ENCODE measurements around the gene PDE3B. TPM values are rescaled to one million over a fixed set of nuclear protein-coding genes. Genes with fewer than 3 reads are reported as not detected.

PDE3B gene
- total and polyA plus RNA-seq, 2 of the 4 experiments (the other 2 are of a cell fraction), result 0.21 to 1.3 TPM

- Histone ChIP-seq H3K9ac (ENCODE audit: low read depth, low read length) (no peak overlapping the region), H3K14ac (replicated peaks; ENCODE audit: low read depth, low read length) (no peak overlapping the region), H3K27me3 (ENCODE audit: control insufficient read depth, insufficient read depth, low read length) (no peaks in the 10 kb centered on the region), H3K9me1 (ENCODE audit: insufficient read depth, low read length) (no peaks in the 10 kb centered on the region), H2BK15ac (ENCODE audit: low read depth, low read length) (no peak overlapping the region), H3K9me3 (ENCODE audit: control insufficient read depth, insufficient read depth, low read length) (no peaks in the 10 kb centered on the region), H3K27ac (ENCODE audit: insufficient read depth, low read length) (no peak overlapping the region), H3K4me3 (ENCODE audit: insufficient read depth, low read depth, low read length) (no peak overlapping the region), H2BK120ac (ENCODE audit: low read depth, low read length) (no peak overlapping the region), H3K4ac (ENCODE audit: low read depth, low read length) (no peak overlapping the region), H3K4me2 (ENCODE audit: low read depth, low read length) (no peak overlapping the region), H2BK5ac (ENCODE audit: low read depth, low read length, poor library complexity, severe bottlenecking) (no peak overlapping the region), H2AFZ (replicated peaks; ENCODE audit: low read length, poor library complexity) (no peak overlapping the region), H3K4me1 (ENCODE audit: control insufficient read depth, insufficient read depth, low read length) (no peaks in the 10 kb centered on the region), H2BK20ac (ENCODE audit: low read depth, low read length) (no peak overlapping the region), H4K8ac (ENCODE audit: low read depth in 2 of 2, low read length in 2 of 2) (no peak overlapping the region), H3K18ac (ENCODE audit: low read depth, low read length) (no peak overlapping the region), H3K56ac (ENCODE audit: extremely low read depth, insufficient read depth, low read length) (no peak overlapping the region), H4K91ac (ENCODE audit: insufficient read depth, low read depth, low read length) (no peak overlapping the region), H3K79me1 (ENCODE audit: low read depth in 1 of 2, low read length in 2 of 2) (no peaks in the 10 kb centered on the region), H3K23ac (ENCODE audit: low read depth, low read length) (no peak overlapping the region), H4K5ac (ENCODE audit: low read depth, low read length) (no peak overlapping the region), H4K20me1 (ENCODE audit: insufficient read depth, low read length) (no peaks in the 10 kb centered on the region), H3K36me3 (ENCODE audit: control insufficient read depth, insufficient read depth, low read length) (no peaks in the 10 kb centered on the region), H2AK5ac (ENCODE audit: low read depth, low read length) (no peak overlapping the region), H2AK9ac (replicated peaks; ENCODE audit: low read depth, low read length, poor library complexity) (no peak overlapping the region)
- ChIA-PET CTCF (no interaction called here), POLR2A (ENCODE audit: unreplicated experiment) (no interaction called here)
- in situ Hi-C loops (cut with MboI; ENCODE audit: low sequenced_read_pairs) (no loop called here), dilution Hi-C loops (cut with HindIII; ENCODE audit: low sequenced_read_pairs, unreplicated experiment) (no loop called here), intact Hi-C loops (cut with micrococcal nuclease) (no loop called here)
- no peak for TF ChIP-seq ELK1 (IDR thresholded peaks at IDR 0.05; ENCODE audit: borderline replicate concordance, low read depth, low read length)
- no peak for TF ChIP-seq MAFK (IDR thresholded peaks at IDR 0.05; ENCODE audit: low read depth, low read length)
- TF ChIP-seq CHD1 (IDR thresholded peaks at IDR 0.05; ENCODE audit: low read depth, low read length), result no peak
- TF ChIP-seq RCOR1 (IDR thresholded peaks at IDR 0.05; ENCODE audit: insufficient replicate concordance, low read length), result no peak
- no peak for TF ChIP-seq RAD21 (IDR thresholded peaks at IDR 0.05; ENCODE audit: low read length)
- BruUV-seq (replicated peaks), result no TSS peak
- DNase-seq, result no peak
- no peak for ATAC-seq (ENCODE audit: low read depth)
These were observed 35.9 kb upstream of the PDE3B start for GRCh38 chr11:14607713-14608112.

Measured in IMR-90 (cell line).